Activated naive CD8-positive, alpha-beta T cell treated with anti-CD3 and anti-CD28 coated beads, Interleukin-2, amount 10 ng/mL, durations not matched to agents 7 days and 5 days (primary cell): Measurements from ENCODE around the gene TCHHL1. TPM values are rescaled to one million over a fixed set of nuclear protein-coding genes. Genes with fewer than 3 reads are reported as not detected.

ENCODE experiments used
- ATAC-seq: fragments of 150-1000 bp; cut with Tn5 transposase; one replicate; pipeline ENCODE4 v1.10.0; 2021; ENCODE audit warnings: low read depth, moderate library complexity
- POLR2A ChIA-PET: fragments of 350-600 bp; sonication (Branson Sonifier 250); formaldehyde crosslinking; loops from one replicate; lab custom pipeline; 2021; ENCODE audit warnings: antibody characterized with exemption; lab: Charles Lee
- DNase-seq: peaks from one replicate; pipeline ENCODE4 v3.0.0; 2021
- H3K27ac Mint-ChIP-seq: one replicate; pipeline ENCODE4 v1.8.0; 2022; ENCODE audit warnings: mild to moderate bottlenecking, mixed read lengths
- H3K27me3 Mint-ChIP-seq: one replicate; pipeline ENCODE4 v1.8.0; 2022; ENCODE audit warnings: mild to moderate bottlenecking, moderate library complexity, mixed read lengths
- H3K36me3 Mint-ChIP-seq: one replicate; pipeline ENCODE4 v1.8.0; 2021; ENCODE audit warnings: mild to moderate bottlenecking, mixed read lengths
- H3K4me1 Mint-ChIP-seq: one replicate; pipeline ENCODE4 v1.8.0; 2021; ENCODE audit warnings: mixed read lengths
- H3K4me3 Mint-ChIP-seq: one replicate; pipeline ENCODE4 v1.8.0; 2022; ENCODE audit warnings: mild to moderate bottlenecking, moderate library complexity, mixed read lengths
- H3K9me3 Mint-ChIP-seq: one replicate; pipeline ENCODE4 v1.8.0; 2021; ENCODE audit warnings: mixed read lengths
- total RNA-seq, 2 experiments: library from RNA; stranded (reverse); gene quantifications; one replicate each; pipeline ENCODE4 v1.2.3, GENCODE V29; 2021

TCHHL1 gene
- total RNA-seq, 2 experiments from 2014 or later: not detected

- Mint-ChIP-seq H3K27me3 (peaks cover 36% of the 10 kb centered on the region), H3K36me3 (no peaks in the 10 kb centered on the region), H3K27ac (no peak overlapping the region), H3K4me1 (no peaks in the 10 kb centered on the region), H3K4me3 (no peak overlapping the region), H3K9me3 (no peaks in the 10 kb centered on the region)
- POLR2A ChIA-PET: no interaction called here
- ATAC-seq: no peak
- no peak for DNase-seq
Observed at GRCh38 chr1:152071123-152071522, 17.7 kb downstream of the TCHHL1 start.

- ATAC-seq (no peak), DNase-seq (no peak)
- Mint-ChIP-seq H3K4me1 (no peaks in the 10 kb centered on the region), H3K27me3 (peaks cover 35% of the 10 kb centered on the region), H3K27ac (no peak overlapping the region), H3K9me3 (no peaks in the 10 kb centered on the region), H3K4me3 (no peak overlapping the region), H3K36me3 (no peaks in the 10 kb centered on the region)
- POLR2A ChIA-PET: no interaction called here
Observed at GRCh38 chr1:152067929-152068328, 20.9 kb downstream of the TCHHL1 start.

- ATAC-seq (no peak), DNase-seq (no peak)
- POLR2A ChIA-PET: no interaction called here
- Mint-ChIP-seq H3K27me3 (peaks cover 29% of the 10 kb centered on the region), H3K4me3 (no peak overlapping the region), H3K36me3 (no peaks in the 10 kb centered on the region), H3K4me1 (no peaks in the 10 kb centered on the region), H3K27ac (no peak overlapping the region), H3K9me3 (no peaks in the 10 kb centered on the region)
Observed at GRCh38 chr1:152067150-152067549, 21.7 kb downstream of the TCHHL1 start.

GRCh38 chr1:152061952-152062351 is 26.9 kb downstream of the TCHHL1 start:
- Mint-ChIP-seq H3K9me3 (no peaks in the 10 kb centered on the region), H3K4me1 (no peaks in the 10 kb centered on the region), H3K4me3 (no peak overlapping the region), H3K27me3 (peaks cover 24% of the 10 kb centered on the region), H3K27ac (no peak overlapping the region), H3K36me3 (no peaks in the 10 kb centered on the region)
- POLR2A ChIA-PET: no interaction called here
- no peak for ATAC-seq
- no peak for DNase-seq

- Mint-ChIP-seq H3K4me3 (no peak overlapping the region), H3K27me3 (peaks cover 46% of the 10 kb centered on the region), H3K9me3 (no peaks in the 10 kb centered on the region), H3K36me3 (no peaks in the 10 kb centered on the region), H3K4me1 (peaks cover 5% of the 10 kb centered on the region), H3K27ac (no peak overlapping the region)
- ATAC-seq: no peak
- DNase-seq: no peak
- POLR2A ChIA-PET: interaction anchor here (1.0 kb wide), 1 partner anchor 134 kb away, joined by 3 read pairs; no protein-coding TSS in a partner anchor
Observed at GRCh38 chr1:152053375-152053774, 35.5 kb downstream of the TCHHL1 start.

DNA sequence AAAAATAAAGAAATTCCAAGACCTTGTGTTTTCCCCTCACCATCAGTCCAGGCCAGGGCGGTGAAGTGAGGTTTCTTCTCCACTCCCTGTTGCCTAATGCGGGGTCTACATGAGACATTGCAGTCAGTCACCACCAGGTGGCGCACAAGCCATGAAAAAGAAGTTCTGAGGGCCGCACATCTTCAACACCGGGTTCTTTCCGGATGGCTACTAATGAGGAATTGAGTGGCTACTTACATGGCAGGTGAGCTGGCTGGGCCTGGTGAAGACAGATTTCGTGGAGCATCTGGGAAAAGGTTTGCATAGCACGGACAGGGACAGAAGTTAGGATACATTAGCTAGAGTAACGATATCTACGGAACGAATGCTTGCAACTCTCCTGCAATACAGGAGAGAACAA is 36.3 kb downstream of the TCHHL1 start:
- ATAC-seq (no peak), DNase-seq (peak; percentile 84)
- Mint-ChIP-seq H3K27me3 (peaks cover 40% of the 10 kb centered on the region), H3K27ac (no peak overlapping the region), H3K36me3 (no peaks in the 10 kb centered on the region), H3K4me1 (peaks cover 12% of the 10 kb centered on the region), H3K4me3 (no peak overlapping the region), H3K9me3 (no peaks in the 10 kb centered on the region)
- POLR2A ChIA-PET: interaction anchor here (0.6 to 1.0 kb wide), 2 partner anchors 24 to 135 kb away, joined by 3 read pairs; no protein-coding TSS in a partner anchor

DNA sequence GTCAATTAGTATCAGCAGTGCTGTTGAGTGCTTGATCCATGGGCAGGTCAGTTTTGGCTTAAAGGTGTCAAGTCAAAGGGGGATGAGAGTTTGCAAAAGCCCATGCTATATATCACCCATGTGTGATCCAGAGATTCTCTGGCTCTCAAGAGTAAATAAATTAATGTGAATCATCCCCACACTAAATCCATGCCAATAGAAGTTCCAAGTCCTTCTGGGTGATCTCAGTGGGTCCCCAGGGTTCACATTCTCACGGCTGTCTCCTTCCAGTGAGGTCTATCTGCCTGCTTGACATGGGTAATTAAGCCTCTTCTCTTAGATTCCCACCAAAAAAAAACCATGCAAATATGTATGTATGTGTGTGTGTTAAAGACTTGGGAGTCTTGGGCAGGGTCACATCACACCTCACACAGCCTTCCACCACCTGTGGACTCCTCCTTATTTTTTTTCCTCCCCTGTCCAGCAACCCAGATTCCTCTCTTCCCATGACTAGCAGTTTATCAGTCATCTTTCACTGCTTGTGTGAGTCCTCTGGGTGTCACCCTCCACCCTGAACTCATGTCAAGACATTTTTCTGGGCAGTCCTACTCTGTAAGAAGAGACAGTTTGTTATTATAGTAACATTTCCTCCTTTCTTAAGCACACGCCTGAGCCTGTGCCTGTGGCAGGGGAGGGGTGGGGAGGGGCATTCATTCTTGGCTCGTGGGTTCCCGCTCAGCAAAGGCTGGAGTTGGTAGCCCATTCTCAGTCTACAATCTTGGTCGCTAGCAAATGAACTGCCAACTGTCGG is 37.8 kb downstream of the TCHHL1 start:
- H3K4me3 Mint-ChIP-seq: no peak overlapping the region
- POLR2A ChIA-PET: no interaction called here
- ATAC-seq: no peak
- no peaks in the 10 kb centered on the region for H3K36me3 Mint-ChIP-seq
- H3K4me1 Mint-ChIP-seq: peaks cover 18% of the 10 kb centered on the region
- H3K27me3 Mint-ChIP-seq: peaks cover 33% of the 10 kb centered on the region
- H3K27ac Mint-ChIP-seq: no peak overlapping the region
- H3K9me3 Mint-ChIP-seq: no peaks in the 10 kb centered on the region
- DNase-seq: no peak

- Mint-ChIP-seq H3K36me3 (no peaks in the 10 kb centered on the region), H3K9me3 (no peaks in the 10 kb centered on the region), H3K4me1 (peaks cover 23% of the 10 kb centered on the region), H3K27me3 (peaks cover 19% of the 10 kb centered on the region), H3K27ac (no peak overlapping the region), H3K4me3 (no peak overlapping the region)
- ATAC-seq (no peak), DNase-seq (no peak)
- POLR2A ChIA-PET: interaction anchor here (5.6 kb wide), 1 partner anchor 13 kb away, joined by 83 read pairs; the partner anchor contains the start of gene S100A11
Observed at GRCh38 chr1:152049291-152050083, 39.4 kb downstream of the TCHHL1 start.

- H3K27me3 Mint-ChIP-seq: peaks cover 9% of the 10 kb centered on the region
- POLR2A ChIA-PET: interaction anchor here (1.1 to 5.6 kb wide), 3 partner anchors 12 to 135 kb away, joined by 3 to 83 read pairs (median 5); partner anchors contain the start of gene S100A11
- DNase-seq (no peak), ATAC-seq (no peak)
- H3K27ac Mint-ChIP-seq: peak overlapping the region; percentile 94
- no peaks in the 10 kb centered on the region for H3K9me3 Mint-ChIP-seq
- H3K36me3 Mint-ChIP-seq: no peaks in the 10 kb centered on the region
- H3K4me1 Mint-ChIP-seq: peaks cover 23% of the 10 kb centered on the region
- peak overlapping the region; percentile 68 for H3K4me3 Mint-ChIP-seq
Observed at GRCh38 chr1:152048416-152049009, 40.4 kb downstream of the TCHHL1 start.

DNA sequence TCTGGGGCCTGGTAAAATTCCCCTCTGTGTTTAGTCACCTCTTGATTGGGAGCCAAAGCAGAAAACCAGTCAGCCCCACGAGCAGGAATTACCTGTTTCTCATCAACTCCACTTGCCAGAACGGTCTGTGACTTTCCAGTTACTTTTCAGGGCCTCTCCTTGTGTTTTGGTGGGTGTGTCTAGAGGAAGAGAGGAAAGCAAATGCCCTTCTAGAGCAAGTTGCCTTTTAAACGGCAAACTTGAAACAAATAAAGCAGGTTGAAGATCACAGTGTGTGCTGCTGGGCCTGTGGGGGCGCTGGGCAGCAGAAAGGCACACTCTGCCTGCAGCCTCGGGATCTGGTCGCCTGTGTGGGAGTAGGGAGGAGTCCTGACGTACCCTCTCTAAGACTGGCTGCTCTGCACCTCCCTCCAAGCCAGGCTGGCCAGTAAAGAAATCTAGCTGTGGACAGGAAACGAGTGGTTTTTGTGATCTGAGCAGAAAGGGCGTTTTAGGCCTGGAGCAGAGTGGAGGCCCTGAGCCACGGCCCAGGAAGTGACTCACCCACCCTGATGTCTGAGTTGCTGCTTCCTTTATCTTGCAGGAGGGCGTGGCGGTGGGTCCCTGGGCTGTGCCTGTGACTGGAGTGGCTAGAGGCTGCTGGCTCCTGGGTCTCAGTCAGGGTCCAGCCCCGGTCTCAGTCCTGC is 41.0 kb downstream of the TCHHL1 start:
- Mint-ChIP-seq H3K4me3 (peak overlapping the region; percentile 68), H3K27ac (peak overlapping the region; percentile 94), H3K9me3 (no peaks in the 10 kb centered on the region), H3K4me1 (peaks cover 23% of the 10 kb centered on the region), H3K36me3 (no peaks in the 10 kb centered on the region), H3K27me3 (peaks cover 4% of the 10 kb centered on the region)
- POLR2A ChIA-PET: interaction anchor here (1.1 to 5.6 kb wide), 3 partner anchors 11 to 136 kb away, joined by 3 to 83 read pairs (median 5); partner anchors contain the start of gene S100A11
- ATAC-seq (peak; percentile 95), DNase-seq (peak; percentile 81)

DNA sequence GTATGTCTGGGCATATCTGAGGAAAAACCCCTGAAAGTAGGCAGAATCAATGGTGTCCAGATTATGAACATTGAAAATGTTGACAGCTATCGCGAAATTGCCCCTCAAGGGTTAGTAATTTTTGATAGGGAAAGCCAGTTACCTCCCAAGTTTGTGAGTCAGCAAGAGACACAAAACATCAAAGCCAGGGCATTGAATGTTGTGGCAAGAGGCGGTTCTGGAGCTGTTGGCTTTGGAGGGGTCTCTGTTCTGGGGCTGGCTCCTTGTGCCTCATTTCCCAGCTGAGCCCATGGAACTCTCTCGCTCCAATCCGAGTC is 41.5 kb downstream of the TCHHL1 start:
- POLR2A ChIA-PET: interaction anchor here (5.6 kb wide), 1 partner anchor 11 kb away, joined by 83 read pairs; the partner anchor contains the start of gene S100A11
- no peaks in the 10 kb centered on the region for H3K9me3 Mint-ChIP-seq
- peak overlapping the region; percentile 68 for H3K4me3 Mint-ChIP-seq
- H3K27me3 Mint-ChIP-seq: no peaks in the 10 kb centered on the region
- no peak for ATAC-seq
- H3K4me1 Mint-ChIP-seq: peaks cover 22% of the 10 kb centered on the region
- DNase-seq: peak; percentile 45
- no peaks in the 10 kb centered on the region for H3K36me3 Mint-ChIP-seq
- H3K27ac Mint-ChIP-seq: peak overlapping the region; percentile 94

DNA sequence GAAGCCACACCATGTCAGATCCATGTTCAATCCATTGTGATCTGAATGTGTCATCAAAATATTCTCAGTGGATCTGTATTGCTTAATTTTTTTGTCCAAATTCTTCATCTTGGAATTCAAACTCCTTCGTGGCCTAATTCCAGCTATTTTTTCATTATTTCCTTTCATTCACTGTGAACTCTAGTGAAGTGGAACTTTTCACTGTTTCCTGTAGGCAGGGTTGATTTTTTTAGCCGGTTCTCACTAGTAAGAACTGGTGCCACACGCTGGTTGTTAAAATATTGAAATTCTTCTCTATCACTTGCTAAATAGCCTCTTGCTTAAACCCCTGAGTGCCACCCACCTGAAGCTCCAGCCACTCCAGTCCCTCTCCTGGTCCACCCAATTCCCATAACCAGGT is 44.5 kb downstream of the TCHHL1 start:
- Mint-ChIP-seq H3K27ac (no peak overlapping the region), H3K36me3 (no peaks in the 10 kb centered on the region), H3K9me3 (no peaks in the 10 kb centered on the region), H3K27me3 (no peaks in the 10 kb centered on the region), H3K4me1 (peaks cover 19% of the 10 kb centered on the region), H3K4me3 (no peak overlapping the region)
- DNase-seq (no peak), ATAC-seq (no peak)
- POLR2A ChIA-PET: interaction anchor here (5.6 kb wide), 1 partner anchor 8 kb away, joined by 83 read pairs; the partner anchor contains the start of gene S100A11
